Activated CD8-positive, alpha-beta T cell treated with anti-CD3 and anti-CD28 coated beads for 36 hours (primary cell): ENCODE data around the gene SLC13A4. TPM values are rescaled to one million over a fixed set of nuclear protein-coding genes. Genes with fewer than 3 reads are reported as not detected.

Experiments
- ATAC-seq: fragments of 200-7000 bp; cut with Tn5 transposase; one replicate; pipeline ENCODE4 v1.10.0; 2021; ENCODE audit warnings: mild to moderate bottlenecking, moderate library complexity
- CTCF ChIA-PET: fragments of 350-600 bp; sonication (Branson Sonifier 250); formaldehyde crosslinking; loops from one replicate; lab custom pipeline; 2021; ENCODE audit warnings: antibody characterized with exemption; lab: Charles Lee
- POLR2A ChIA-PET: fragments of 350-600 bp; sonication (Branson Sonifier 250); formaldehyde crosslinking; loops from one replicate; lab custom pipeline; 2021; ENCODE audit warnings: antibody characterized with exemption; lab: Charles Lee
- DNase-seq: peaks from one replicate; pipeline ENCODE4 v3.0.0-alpha.2; 2020
- H3K27ac Mint-ChIP-seq: one replicate; pipeline ENCODE4 v1.8.0; 2021; ENCODE audit warnings: mild to moderate bottlenecking, mixed read lengths
- H3K27me3 Mint-ChIP-seq: one replicate; pipeline ENCODE4 v1.8.0; 2021; ENCODE audit warnings: mixed read lengths
- H3K36me3 Mint-ChIP-seq: one replicate; pipeline ENCODE4 v1.8.0; 2021; ENCODE audit warnings: low read depth, mixed read lengths
- H3K4me1 Mint-ChIP-seq: one replicate; pipeline ENCODE4 v1.8.0; 2021; ENCODE audit warnings: low read depth, mixed read lengths
- H3K4me3 Mint-ChIP-seq: one replicate; pipeline ENCODE4 v1.8.0; 2021; ENCODE audit warnings: mild to moderate bottlenecking, moderate library complexity, mixed read lengths
- H3K9me3 Mint-ChIP-seq: one replicate; pipeline ENCODE4 v1.8.0; 2021; ENCODE audit warnings: mixed read lengths
- CTCF ChIP-seq: fragments of 200-600 bp; IDR thresholded peaks from one replicate; pipeline ENCODE4 v1.8.0; 2022; ENCODE audit warnings: antibody characterized with exemption, mild to moderate bottlenecking
- intact Hi-C: fragments of 100-400 bp; cut with micrococcal nuclease; formaldehyde crosslinking; loops from one replicate; pipeline ENCODE4 v1.10.0; 2022
- total RNA-seq, 2 experiments: library from RNA; stranded (reverse); gene quantifications; one replicate each; pipeline ENCODE4 v1.2.3, GENCODE V29; 2021

Gene SLC13A4
- total RNA-seq, 2 experiments from 2014 or later: not detected

GRCh38 chr7:135682191-135682590, 45.8 kb downstream of the SLC13A4 start:
- ChIA-PET CTCF (interaction anchor here (1.1 to 1.5 kb wide), 3 partner anchors 9 to 408 kb away, joined by 3 to 4 read pairs (median 3); no protein-coding TSS in a partner anchor), POLR2A (interaction anchor here (2.1 kb wide), 1 partner anchor 20 kb away, joined by 6 read pairs; the partner anchor contains the start of gene STMP1)
- no peak for TF ChIP-seq CTCF
- intact Hi-C loops: no loop called here
- ATAC-seq (no peak), DNase-seq (no peak)
- Mint-ChIP-seq H3K4me3 (no peak overlapping the region), H3K9me3 (no peaks in the 10 kb centered on the region), H3K27me3 (no peaks in the 10 kb centered on the region), H3K36me3 (peaks cover 6% of the 10 kb centered on the region), H3K4me1 (peaks cover 9% of the 10 kb centered on the region), H3K27ac (no peak overlapping the region)

GRCh38 chr7:135681762-135682161, 46.2 kb downstream of the SLC13A4 start:
- Mint-ChIP-seq H3K36me3 (peaks cover 6% of the 10 kb centered on the region), H3K4me3 (no peak overlapping the region), H3K4me1 (peaks cover 9% of the 10 kb centered on the region), H3K9me3 (no peaks in the 10 kb centered on the region), H3K27ac (no peak overlapping the region), H3K27me3 (no peaks in the 10 kb centered on the region)
- ATAC-seq (no peak), DNase-seq (no peak)
- ChIA-PET POLR2A (interaction anchor here (2.1 kb wide), 1 partner anchor 19 kb away, joined by 6 read pairs; the partner anchor contains the start of gene STMP1), CTCF (interaction anchor here (0.7 to 1.5 kb wide), 4 partner anchors 9 to 407 kb away, joined by 3 to 4 read pairs (median 3); no protein-coding TSS in a partner anchor)
- no peak for TF ChIP-seq CTCF
- intact Hi-C loops: no loop called here

GRCh38 chr7:135678612-135679575, 49.1 kb downstream of the SLC13A4 start:
- Mint-ChIP-seq H3K27me3 (no peaks in the 10 kb centered on the region), H3K4me1 (peaks cover 9% of the 10 kb centered on the region), H3K36me3 (peaks cover 13% of the 10 kb centered on the region), H3K4me3 (no peak overlapping the region), H3K9me3 (no peaks in the 10 kb centered on the region), H3K27ac (no peak overlapping the region)
- DNase-seq (no peak), ATAC-seq (no peak)
- ChIA-PET CTCF (no interaction called here), POLR2A (no interaction called here)
- TF ChIP-seq CTCF: no peak
- intact Hi-C loops: no loop called here

GRCh38 chr7:135673360-135673706, 54.7 kb downstream of the SLC13A4 start:
- intact Hi-C loops: no loop called here
- no peaks in the 10 kb centered on the region for H3K27me3 Mint-ChIP-seq
- no peak overlapping the region for H3K4me3 Mint-ChIP-seq
- peaks cover 22% of the 10 kb centered on the region for H3K4me1 Mint-ChIP-seq
- DNase-seq: no peak
- no peak overlapping the region for H3K27ac Mint-ChIP-seq
- peaks cover 20% of the 10 kb centered on the region for H3K36me3 Mint-ChIP-seq
- TF ChIP-seq CTCF: no peak
- peaks cover 1% of the 10 kb centered on the region for H3K9me3 Mint-ChIP-seq
- no peak for ATAC-seq
- ChIA-PET POLR2A (interaction anchor here (0.7 to 2.3 kb wide), 2 partner anchors 11 to 261 kb away, joined by 3 to 10 read pairs; partner anchors contain the start of gene STMP1), CTCF (interaction anchor here (0.9 to 2.7 kb wide), 12 partner anchors 8 to 399 kb away, joined by 3 to 27 read pairs (median 4); partner anchors contain the start of gene STMP1)
